ENCODE results near the gene PNISR.

DNA sequence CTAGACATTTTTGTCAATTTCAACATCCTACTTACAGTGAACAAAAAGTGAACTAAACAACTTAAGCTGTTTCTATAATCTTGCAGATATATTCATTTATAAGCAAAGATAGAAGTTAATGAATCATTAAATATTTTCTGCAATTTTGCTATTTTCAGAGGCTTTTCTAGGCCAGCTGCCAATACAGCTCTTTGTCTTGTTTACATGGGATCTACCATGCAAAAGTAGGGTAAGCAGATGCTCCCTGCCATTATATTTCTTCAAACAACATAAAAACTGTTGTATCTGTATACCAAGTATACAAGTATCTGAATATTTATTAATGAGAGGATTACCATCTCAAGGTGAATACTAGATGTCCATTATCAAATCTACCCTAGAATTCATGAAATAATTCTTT is 15.4 kb downstream of the PNISR start:
- TF ChIP-seq CTCF (IDR thresholded peaks at IDR 0.05; ENCODE audit: low read depth, low read length, poor library complexity, severe bottlenecking) (no peak), EZH2phosphoT487 (IDR thresholded peaks at IDR 0.05; ENCODE audit: borderline replicate concordance, low read length) (no peak)
